Hematopoietic multipotent progenitor cell treated with erythropoietin and hydrocortisone succinate and interleukin-3 and kit ligand, for 17 days (in vitro differentiated cells): Measurements from ENCODE around the gene ALDH9A1.
"Not testable (repeated sequence)": the region's sequence is repeated elsewhere in the genome, so short reads cannot be mapped to it uniquely, and the experiment has no call there.

ENCODE experiments used
- DNase-seq: peaks from one replicate; pipeline ENCODE4 v3.0.0-alpha.2; 2015; ENCODE audit warnings: low spot score

The ALDH9A1 gene

GRCh38 chr1:165686971-165687433 lies 11.4 kb downstream of the ALDH9A1 start:
- DNase-seq, result no peak

GRCh38 chr1:165686121-165686970 lies 12.0 kb downstream of the ALDH9A1 start:
- peak; percentile 31 for DNase-seq

GRCh38 chr1:165683848-165684485 lies 14.4 kb downstream of the ALDH9A1 start:
- DNase-seq, result no peak

- not testable (repeated sequence) for DNase-seq
Measured at GRCh38 chr1:165680773-165681172, 17.6 kb downstream of the ALDH9A1 start.

- DNase-seq, result no peak
Measured at GRCh38 chr1:165680303-165680702, 18.1 kb downstream of the ALDH9A1 start.

GRCh38 chr1:165679282-165680036 lies 18.9 kb downstream of the ALDH9A1 start:
- DNase-seq, result peak; percentile 29

GRCh38 chr1:165678509-165678908 lies 19.9 kb downstream of the ALDH9A1 start:
- DNase-seq, result no peak

- DNase-seq, result no peak
Measured at GRCh38 chr1:165675794-165676193, 22.6 kb downstream of the ALDH9A1 start.

GRCh38 chr1:165674599-165674998 lies 23.8 kb downstream of the ALDH9A1 start:
- DNase-seq, result no peak

- no peak for DNase-seq
Measured at GRCh38 chr1:165671526-165671925, 26.8 kb downstream of the ALDH9A1 start.

GRCh38 chr1:165668184-165668583 lies 30.2 kb downstream of the ALDH9A1 start:
- DNase-seq, result no peak

- DNase-seq, result no peak
Measured at GRCh38 chr1:165666152-165666825, 32.1 kb downstream of the ALDH9A1 start.

- no peak for DNase-seq
Measured at GRCh38 chr1:165662186-165662585, 36.2 kb downstream of the ALDH9A1 start.

GRCh38 chr1:165661703-165662102 lies 36.7 kb downstream of the ALDH9A1 start:
- DNase-seq, result no peak

GRCh38 chr1:165659581-165659895 lies 38.8 kb downstream of the ALDH9A1 start:
- no peak for DNase-seq

GRCh38 chr1:165658766-165659580 lies 39.4 kb downstream of the ALDH9A1 start:
- DNase-seq, result not testable (repeated sequence)

GRCh38 chr1:165650981-165651625 lies 47.3 kb downstream of the ALDH9A1 start:
- DNase-seq, result peak; percentile 72

- DNase-seq, result no peak
Measured at GRCh38 chr1:165648919-165649572, 49.3 kb downstream of the ALDH9A1 start.

- DNase-seq, result no peak
Measured at GRCh38 chr1:165647970-165648369, 50.4 kb downstream of the ALDH9A1 start.

- peak; percentile 30 for DNase-seq
Measured at GRCh38 chr1:165647517-165647916, 50.8 kb downstream of the ALDH9A1 start.
